HG03432 (cell line): ENCODE measurements around the gene NLRP5.
"Not testable (repeated sequence)": the region's sequence is repeated elsewhere in the genome, so short reads cannot be mapped to it uniquely, and the experiment has no call there.

ENCODE experiments used
- ATAC-seq: cut with Tn5 transposase; IDR thresholded peaks from one replicate; pipeline ENCODE4 v1.9.1; 2021; ENCODE audit warnings: mild to moderate bottlenecking, moderate library complexity; ENCODE audit not compliant: unreplicated experiment

Gene NLRP5

GRCh38 chr19:55986487-55986886 lies at the start of gene NLRP5:
Gene NLRP5 (plus strand): TSS chr19:55986775.
- ATAC-seq, result no peak

GRCh38 chr19:55939206-55939605 lies 47.4 kb upstream of the NLRP5 start:
- no peak for ATAC-seq

DNA sequence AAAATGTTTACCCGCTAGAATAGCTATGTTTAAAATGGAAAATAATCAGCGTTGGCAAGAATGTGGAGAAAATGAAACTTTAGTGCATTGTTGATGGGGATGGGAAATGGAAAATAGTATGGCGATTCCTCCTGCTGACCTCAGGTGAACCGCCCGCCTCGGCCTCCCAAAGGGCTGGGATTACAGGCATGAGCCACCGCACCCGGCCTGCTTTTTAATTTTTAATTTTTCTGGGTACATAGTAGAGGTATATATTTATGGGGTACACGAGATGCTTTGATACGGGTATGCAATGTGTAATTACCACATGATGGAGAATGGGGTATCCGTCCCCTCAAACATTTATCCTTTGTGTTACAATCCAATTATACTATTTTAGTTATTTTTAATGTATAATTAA lies 46.3 kb upstream of the NLRP5 start:
- no peak for ATAC-seq

DNA sequence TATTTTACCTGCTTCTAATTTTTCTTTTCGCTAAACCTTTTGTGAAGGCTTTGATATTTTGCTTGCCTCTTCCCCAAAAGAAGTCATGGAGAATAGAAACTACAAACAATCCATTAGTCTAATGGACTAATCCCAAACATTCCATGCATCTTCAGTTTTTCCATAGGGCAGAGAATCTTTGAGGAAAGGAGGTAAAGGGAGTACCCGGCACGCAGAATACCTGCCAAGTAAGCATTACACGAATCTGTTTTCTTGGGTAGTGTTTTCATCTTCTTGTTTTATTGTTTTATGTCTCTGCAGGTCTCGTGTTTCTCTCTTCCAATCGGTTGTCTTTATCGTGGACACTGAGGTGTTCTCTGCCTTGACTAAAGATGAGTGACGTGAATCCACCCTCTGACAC lies 39.0 kb upstream of the NLRP5 start, which contains the start of gene NLRP8:
NLRP8 (plus strand) TSS at position 301 of the 400 bp plus-strand sequence.
- no peak for ATAC-seq

- ATAC-seq, result not testable (repeated sequence)
These were observed 36.0 kb upstream of the NLRP5 start for GRCh38 chr19:55950566-55950965.

- ATAC-seq, result no peak
These were observed 30.1 kb upstream of the NLRP5 start for GRCh38 chr19:55956431-55956830.

DNA sequence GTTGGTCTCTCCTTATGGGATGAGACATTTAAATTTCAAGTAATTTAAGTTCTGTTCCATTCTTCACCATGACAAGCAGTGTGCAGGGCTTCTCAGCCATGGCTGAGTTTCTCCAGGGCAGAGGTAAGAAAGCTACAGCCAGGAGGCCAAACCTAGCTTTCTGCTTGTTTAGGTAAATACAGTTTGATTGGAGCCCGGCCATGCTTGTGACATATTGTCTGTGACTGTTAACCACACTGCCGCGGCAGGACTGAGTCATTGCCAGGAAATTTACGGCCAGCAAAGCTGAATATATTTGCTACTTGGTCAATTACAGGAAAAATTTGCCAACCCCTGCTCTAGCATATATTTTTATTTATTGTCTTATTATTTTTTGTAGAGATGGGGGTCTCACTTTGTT lies 28.2 kb upstream of the NLRP5 start:
- no peak for ATAC-seq

GRCh38 chr19:55959996-55960675 lies 26.4 kb upstream of the NLRP5 start:
- ATAC-seq, result no peak

DNA sequence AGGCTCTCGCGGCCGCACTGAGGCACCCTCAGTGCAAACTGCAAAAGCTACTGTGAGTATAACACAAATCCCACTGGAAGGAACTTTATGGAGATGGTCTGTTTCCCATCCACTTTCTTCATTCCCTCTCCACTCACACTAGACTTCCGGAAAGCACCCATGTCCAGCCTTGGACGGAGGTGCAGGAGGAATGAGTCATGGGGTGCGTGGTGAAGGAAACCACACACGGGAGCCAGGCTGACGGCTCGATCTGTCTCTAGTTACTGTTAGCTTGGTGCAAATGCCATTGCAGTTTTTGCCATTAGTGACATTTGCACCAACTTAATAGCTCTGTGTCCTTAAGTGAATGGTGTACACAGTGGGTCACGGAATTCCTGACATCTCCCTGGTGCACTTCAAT lies 24.4 kb upstream of the NLRP5 start:
- no peak for ATAC-seq

DNA sequence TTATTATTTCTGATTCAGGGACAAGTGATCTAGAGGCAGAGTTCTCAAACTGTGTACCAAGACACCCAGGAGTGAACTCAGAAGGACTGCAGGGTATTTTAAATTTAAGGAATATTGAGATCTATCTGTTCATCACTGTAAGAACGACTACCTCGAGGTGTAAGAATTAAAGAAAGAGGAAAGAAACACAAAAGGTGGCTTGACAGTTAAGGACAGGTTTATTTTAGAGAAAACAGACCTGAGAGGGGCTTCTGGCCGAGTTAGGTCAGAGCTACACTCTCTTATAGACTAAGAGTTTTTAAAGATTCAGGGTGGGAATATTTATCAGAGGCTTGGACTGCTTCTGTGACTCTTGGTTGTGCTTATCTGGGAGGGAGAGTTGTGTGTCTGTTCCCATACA lies 12.6 kb upstream of the NLRP5 start:
- no peak for ATAC-seq

DNA sequence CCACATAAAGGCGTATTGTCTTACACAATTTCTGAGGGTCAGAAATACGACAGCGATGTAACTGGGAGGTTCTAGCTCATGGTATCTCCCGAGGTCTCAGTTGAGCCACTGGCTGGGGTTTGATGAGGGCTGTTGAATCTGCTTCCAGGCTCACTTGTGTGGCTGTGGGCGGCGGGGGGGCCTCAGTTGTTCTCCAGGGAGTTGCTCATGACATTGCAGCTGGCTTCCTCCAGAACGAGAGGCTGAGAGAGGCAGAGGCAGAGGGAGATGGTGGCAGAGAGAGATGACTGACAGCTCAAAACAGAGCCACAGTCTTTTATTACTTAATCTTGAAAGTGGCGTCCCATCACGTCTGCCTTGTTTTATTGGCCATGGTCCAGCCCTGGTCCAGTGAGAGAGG lies 6.2 kb upstream of the NLRP5 start:
- ATAC-seq, result no peak

- ATAC-seq, result no peak
These were observed 1.3 kb upstream of the NLRP5 start for GRCh38 chr19:55985254-55985653.

DNA sequence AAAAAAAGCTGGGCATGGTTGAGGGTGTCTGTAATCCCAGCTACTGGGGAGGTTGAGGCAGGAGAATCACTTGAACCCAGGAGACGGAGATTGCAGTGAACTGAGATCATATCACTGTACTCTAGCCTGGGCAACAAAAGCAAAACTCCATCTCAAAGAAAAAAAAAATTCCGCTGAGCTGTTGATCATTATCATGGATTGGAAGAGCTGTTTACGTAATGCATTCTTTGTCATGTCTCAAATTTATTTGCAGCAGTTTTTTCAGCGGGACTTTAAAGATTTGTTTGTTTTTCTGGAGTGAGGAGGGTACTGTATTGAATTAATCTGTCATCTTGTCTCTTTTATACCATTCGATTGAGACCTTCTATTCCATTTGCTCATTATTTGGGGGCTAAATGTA lies 4.3 kb downstream of the NLRP5 start:
- no peak for ATAC-seq

- no peak for ATAC-seq
These were observed 6.9 kb downstream of the NLRP5 start for GRCh38 chr19:55993492-55993891.

- no peak for ATAC-seq
These were observed 28.2 kb downstream of the NLRP5 start for GRCh38 chr19:56014765-56015164.

DNA sequence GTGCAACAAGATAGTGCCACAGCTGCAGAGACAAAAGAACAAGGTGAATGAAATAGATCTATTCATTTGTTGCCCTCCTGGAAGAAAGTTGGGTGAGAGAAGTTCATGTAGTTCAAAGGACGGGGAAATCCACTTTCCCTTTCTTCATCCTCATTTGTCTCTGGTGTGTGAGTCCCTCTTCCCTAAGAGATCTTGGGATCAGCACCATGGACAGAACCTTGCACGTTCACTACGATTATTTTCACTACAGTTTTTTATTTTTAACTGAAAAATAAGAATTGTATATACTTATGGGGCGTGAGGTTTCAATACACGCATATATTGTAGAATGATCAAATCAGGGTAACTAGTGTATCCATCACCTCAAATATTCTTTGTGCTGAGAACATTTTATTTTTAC lies 29.2 kb downstream of the NLRP5 start:
- no peak for ATAC-seq

- ATAC-seq, result not testable (repeated sequence)
These were observed 32.8 kb downstream of the NLRP5 start for GRCh38 chr19:56019325-56019724.

DNA sequence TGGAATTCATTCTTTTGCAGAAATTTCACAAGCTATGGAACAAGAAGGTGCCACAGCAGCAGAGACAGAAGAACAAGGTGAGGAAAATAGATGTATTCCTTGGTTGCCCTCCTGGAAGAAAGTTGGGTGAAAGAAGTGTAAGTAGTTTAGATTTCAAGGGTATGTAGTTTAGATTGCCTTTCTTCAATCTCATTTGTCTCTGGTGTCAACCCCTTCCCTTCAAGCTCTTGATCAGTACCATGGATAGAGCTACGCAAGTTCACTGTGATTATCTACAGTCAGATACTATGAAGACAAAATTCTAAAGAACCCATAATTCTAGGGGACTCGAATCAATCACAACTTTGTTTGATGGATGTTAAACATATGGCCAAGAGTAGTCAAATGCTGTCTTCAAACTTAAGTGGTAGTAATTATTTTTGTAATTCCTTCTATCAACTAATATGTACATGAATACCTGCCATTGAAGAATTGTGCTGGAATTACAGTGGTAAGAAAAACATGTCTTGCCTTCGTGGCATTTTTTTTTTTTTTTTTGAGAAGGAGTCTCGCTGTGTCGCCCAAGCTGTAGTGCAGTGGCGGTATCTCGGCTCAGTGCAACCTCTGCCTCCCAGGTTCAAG lies 33.9 kb downstream of the NLRP5 start:
- not testable (repeated sequence) for ATAC-seq

DNA sequence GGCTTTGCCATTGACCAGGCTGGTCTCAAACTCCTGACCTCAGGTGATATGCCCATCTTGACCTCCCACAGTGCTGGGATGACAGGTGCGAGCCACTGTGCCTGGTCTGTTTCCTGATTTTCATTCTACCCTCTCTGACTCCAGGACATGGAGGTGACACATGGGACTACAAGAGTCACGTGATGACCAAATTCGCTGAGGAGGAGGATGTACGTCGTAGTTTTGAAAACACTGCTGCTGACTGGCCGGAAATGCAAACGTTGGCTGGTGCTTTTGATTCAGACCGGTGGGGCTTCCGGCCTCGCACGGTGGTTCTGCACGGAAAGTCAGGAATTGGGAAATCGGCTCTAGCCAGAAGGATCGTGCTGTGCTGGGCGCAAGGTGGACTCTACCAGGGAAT lies 40.2 kb downstream of the NLRP5 start:
- ATAC-seq, result no peak

DNA sequence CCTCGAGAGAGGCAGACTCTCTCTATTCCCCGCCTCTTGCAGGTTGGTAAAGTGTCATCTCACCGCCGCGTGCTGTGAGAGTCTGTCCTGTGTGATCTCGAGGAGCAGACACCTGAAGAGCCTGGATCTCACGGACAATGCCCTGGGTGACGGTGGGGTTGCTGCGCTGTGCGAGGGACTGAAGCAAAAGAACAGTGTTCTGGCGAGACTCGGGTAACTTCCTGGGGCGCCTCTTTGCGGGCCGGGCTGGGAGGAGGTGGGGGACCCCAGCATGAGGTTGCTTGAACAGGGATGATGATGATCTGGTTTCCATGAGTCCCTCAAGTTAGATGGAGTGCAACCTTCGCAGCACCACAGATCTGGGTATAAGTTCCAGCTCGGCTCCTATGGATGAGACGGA lies 67.0 kb downstream of the NLRP5 start:
- no peak for ATAC-seq

DNA sequence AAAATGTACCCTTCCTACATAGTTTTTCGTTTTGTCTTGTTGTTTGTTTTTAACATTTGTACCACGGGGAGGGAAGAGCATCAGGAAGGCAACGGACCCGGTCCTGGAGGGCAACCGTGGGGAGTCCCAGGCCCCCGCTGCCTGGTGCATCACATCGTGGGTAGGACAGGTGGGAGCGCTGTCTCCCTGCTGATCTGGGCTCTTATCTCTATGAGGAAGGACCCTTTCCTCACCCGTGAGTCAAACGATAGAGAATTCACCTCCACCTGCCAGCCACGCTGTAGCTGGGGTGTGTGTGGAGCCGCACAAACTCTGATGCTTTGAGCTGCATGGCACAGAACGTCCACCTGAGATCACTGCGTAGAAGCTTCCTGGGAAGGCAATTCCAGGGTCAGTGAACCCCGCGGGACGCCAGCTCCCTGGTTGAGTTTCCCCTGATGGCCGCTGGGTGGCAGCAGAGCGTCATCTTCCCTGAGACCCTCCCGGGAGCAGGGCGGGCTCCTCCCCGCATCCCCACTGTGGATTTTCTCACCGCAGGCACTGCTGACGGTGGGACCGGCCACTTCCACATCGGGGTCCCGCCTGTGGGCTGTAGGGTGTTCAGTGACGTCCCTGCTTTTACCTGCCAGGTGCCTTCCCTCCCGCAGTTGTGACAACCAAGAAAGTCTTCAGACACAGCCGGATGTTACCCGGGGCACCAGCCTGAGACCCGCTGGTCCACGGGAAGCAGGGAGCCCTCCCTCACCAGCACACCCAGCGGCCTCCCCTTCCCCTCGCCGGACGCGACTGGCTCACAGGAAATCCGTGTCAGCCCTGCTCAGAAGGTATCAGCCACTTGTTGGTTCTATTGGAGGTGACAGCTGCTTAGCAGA lies 79.8 kb downstream of the NLRP5 start:
- peak; percentile 68 for ATAC-seq

DNA sequence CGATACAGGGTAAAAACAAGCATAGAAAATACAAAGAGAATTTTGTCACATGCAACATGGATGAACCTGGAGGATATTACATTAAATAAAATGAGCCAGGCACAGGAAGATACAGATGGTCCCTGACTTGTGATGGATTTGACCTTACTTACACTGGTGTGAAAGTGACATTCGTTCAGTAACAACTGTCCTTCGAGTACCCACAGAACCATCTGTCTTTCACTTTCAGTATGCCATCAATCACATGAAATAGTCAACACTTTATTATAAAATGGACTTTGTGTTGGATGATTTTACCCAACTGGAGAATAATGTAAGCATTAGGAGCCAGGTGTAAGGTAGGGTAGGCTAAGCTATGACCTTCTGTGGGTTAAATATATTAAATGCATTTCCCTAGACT lies 83.1 kb downstream of the NLRP5 start:
- no peak for ATAC-seq
